Adipocyte (in vitro differentiated cells): ENCODE data around the gene OLFM2.

Experiments
- DNase-seq: peaks from one replicate; pipeline ENCODE4 v3.0.0-alpha.2; 2015; ENCODE audit warnings: low read depth
- H3K27me3 ChIP-seq: replicated peaks from 2 replicates; pipeline ENCODE4 v1.7.0; 2013; ENCODE audit warnings: mild to moderate bottlenecking, low read length, moderate library complexity; ENCODE audit not compliant: control insufficient read depth, insufficient read depth
- H3K36me3 ChIP-seq: 2 replicates; pipeline ENCODE4 v1.7.0; 2013; ENCODE audit warnings: low read length, mild to moderate bottlenecking, moderate library complexity; ENCODE audit not compliant: control insufficient read depth, insufficient read depth, severe bottlenecking
- H3K4me1 ChIP-seq: 2 replicates; pipeline ENCODE4 v1.7.0; 2013; ENCODE audit warnings: mild to moderate bottlenecking, low read length, moderate library complexity; ENCODE audit not compliant: control insufficient read depth, insufficient read depth
- H3K4me3 ChIP-seq: 2 replicates; pipeline ENCODE4 v1.7.0; 2013; ENCODE audit warnings: mild to moderate bottlenecking, low read length, moderate library complexity
- H3K9ac ChIP-seq: 2 replicates; pipeline ENCODE4 v1.7.0; 2013; ENCODE audit warnings: mild to moderate bottlenecking, low read length, moderate library complexity
- H3K9me3 ChIP-seq: 2 replicates; pipeline ENCODE4 v1.7.0; 2013; ENCODE audit warnings: mild to moderate bottlenecking, low read length, moderate library complexity; ENCODE audit not compliant: control insufficient read depth

Gene OLFM2

DNA sequence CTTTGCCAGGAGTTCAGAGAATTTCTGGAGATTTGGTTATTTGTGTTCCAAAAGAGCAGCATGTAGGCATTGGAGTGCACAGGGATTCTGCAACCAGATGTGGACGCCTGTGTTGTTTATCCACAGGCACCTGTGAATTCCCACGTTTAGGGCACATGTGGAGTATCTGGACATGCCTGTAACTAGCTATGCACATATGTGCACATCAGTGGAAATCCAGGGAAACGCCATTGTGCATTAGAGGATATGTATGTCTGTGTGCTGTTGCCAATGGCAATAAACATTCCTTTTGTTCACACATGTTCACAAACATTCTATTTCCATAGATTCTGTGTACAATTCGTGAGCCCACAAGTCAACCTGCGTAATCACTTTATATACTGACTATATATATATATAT lies 34.7 kb downstream of the OLFM2 start:
- Histone ChIP-seq H3K9ac (no peak overlapping the region), H3K4me3 (no peak overlapping the region), H3K36me3 (no peaks in the 10 kb centered on the region), H3K4me1 (no peaks in the 10 kb centered on the region), H3K27me3 (no peaks in the 10 kb centered on the region), H3K9me3 (no peaks in the 10 kb centered on the region)
- no peak for DNase-seq

DNA sequence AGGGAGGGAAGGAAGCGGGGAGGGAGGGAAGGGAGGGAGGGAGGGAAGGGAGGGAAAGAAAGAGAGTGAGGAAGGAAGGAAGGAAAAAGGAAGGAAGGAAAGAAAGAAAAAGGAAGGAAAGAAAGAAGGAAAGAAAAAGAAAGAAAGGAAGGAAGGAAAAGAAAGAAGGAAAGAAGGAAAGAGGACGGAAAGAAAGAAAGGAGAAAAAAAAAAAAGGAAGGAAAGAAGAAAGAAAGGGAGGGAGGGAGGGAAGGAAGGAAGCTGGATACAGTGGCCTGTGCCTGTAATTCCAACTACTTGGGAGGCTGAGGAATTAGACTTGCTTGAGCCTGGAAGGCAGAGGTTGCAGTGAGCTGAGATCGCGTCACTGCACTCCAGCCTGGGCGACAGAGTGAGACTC lies 35.3 kb downstream of the OLFM2 start:
- Histone ChIP-seq H3K27me3 (no peaks in the 10 kb centered on the region), H3K4me3 (no peak overlapping the region), H3K9ac (no peak overlapping the region), H3K36me3 (no peaks in the 10 kb centered on the region), H3K4me1 (no peaks in the 10 kb centered on the region), H3K9me3 (no peaks in the 10 kb centered on the region)
- no peak for DNase-seq

DNA sequence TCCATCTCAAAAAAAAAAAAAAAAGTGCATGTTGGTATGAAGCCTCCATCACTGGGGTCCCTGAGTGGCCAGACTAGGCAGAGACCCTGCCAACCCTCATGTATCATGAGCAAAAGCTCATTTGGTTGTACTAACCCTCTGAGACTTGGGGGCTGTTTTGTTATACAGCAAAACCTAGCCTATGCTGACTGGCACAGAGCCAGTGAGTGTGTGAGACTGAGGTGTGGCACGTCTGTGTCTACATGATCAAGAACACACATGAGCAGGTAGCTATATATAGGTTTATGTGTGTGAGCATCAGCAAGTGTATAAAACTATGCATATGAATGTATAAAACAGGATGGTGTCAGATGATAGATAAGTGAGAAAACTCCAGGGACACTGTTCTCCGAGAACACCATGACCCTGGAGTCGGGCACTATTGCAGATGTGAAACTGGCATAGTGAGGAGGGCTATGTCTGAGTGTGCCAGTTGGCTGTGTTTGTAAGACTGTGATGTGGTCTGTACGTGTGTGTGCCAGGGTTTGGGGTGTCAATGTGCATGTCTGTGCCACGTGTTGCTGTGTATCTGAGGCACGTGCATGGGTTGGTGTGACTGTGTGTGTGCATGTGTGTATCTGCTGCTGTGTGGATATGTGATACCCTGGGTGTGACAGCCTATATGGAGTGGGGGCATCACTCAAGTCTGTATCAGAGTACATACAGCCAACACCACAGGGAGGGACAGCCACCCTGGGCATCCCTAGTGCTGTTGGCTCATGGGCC lies 44.5 kb downstream of the OLFM2 start:
- Histone ChIP-seq H3K4me3 (no peak overlapping the region), H3K4me1 (no peaks in the 10 kb centered on the region), H3K36me3 (no peaks in the 10 kb centered on the region), H3K27me3 (no peaks in the 10 kb centered on the region), H3K9ac (no peak overlapping the region), H3K9me3 (no peaks in the 10 kb centered on the region)
- DNase-seq = no peak

DNA sequence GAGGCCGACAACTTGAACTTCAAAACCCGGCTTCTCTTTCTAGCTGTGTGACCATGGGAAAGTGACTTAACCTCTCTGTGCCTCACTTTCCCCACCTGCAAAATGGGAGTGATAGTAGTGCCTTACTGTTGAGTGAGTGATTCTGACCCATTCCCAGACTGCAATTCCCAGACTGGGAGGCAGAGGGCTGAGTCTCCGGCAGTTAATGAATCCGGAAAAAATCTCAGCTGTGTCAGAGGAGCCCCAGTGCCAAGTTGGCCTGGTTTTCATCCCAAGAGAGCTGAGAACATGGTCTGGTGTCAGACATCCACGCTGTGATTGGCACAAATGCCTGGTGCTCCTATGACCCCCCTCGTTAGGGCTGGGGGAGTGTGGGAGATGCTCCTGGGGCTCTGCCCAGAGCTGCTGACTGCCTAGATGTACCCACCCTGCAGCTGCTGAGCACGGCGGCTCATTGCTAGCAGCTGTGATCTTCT lies 51.2 kb downstream of the OLFM2 start:
- Histone ChIP-seq H3K4me3 (no peak overlapping the region), H3K9me3 (no peaks in the 10 kb centered on the region), H3K4me1 (peaks cover 5% of the 10 kb centered on the region), H3K36me3 (no peaks in the 10 kb centered on the region), H3K9ac (no peak overlapping the region), H3K27me3 (no peaks in the 10 kb centered on the region)
- peak; percentile 47 for DNase-seq

DNA sequence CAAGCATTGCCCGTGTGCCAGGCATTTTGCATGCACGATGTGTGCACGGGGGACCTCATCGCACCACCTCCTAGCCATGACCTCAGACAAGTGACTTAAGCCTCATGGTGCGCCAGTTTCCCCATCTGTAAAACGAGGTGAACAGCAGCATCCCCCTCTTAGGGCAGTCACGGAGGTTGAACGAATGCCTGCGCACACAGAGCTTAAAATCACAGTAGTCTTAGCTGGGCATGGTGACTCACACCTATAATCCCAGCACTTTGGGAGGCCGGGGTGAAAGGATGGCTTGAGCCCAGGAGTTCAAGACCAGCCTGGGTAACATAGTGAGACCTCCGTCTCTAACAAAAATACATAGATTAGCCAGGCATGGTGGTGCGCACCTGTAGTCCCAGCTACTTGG lies 52.6 kb downstream of the OLFM2 start:
- Histone ChIP-seq H3K27me3 (no peaks in the 10 kb centered on the region), H3K9me3 (no peaks in the 10 kb centered on the region), H3K36me3 (no peaks in the 10 kb centered on the region), H3K9ac (no peak overlapping the region), H3K4me3 (no peak overlapping the region), H3K4me1 (peaks cover 5% of the 10 kb centered on the region)
- DNase-seq = no peak

DNA sequence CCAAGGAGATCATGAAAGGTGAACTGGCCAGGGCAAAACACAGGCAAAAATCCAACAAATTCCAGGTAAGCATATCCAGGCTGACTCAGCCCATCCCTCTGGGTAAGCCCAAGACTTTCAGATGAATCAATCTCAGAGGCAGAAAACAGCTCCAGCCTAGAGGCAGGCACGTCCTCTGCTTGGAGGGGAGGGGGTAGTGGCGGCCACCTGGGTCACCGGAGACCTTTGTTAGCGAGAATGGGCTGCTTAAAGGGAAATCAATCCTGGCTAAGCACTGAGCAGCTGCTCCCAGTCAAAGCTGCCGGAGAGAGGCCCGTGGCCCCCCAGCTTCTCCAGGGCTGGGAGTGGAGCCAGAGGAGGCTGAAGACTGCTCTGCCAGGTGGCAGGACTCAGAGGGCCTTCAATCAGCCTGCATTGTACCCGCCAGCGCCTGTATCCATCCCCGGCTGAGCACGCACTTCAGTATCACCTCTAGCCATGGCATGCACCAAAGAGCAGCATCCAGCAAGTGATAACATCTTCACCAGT lies 53.0 kb downstream of the OLFM2 start:
- H3K9ac ChIP-seq = no peak overlapping the region
- DNase-seq = no peak
- no peaks in the 10 kb centered on the region for H3K27me3 ChIP-seq
- H3K36me3 ChIP-seq = no peaks in the 10 kb centered on the region
- no peak overlapping the region for H3K4me3 ChIP-seq
- no peaks in the 10 kb centered on the region for H3K9me3 ChIP-seq
- H3K4me1 ChIP-seq = peaks cover 5% of the 10 kb centered on the region

DNA sequence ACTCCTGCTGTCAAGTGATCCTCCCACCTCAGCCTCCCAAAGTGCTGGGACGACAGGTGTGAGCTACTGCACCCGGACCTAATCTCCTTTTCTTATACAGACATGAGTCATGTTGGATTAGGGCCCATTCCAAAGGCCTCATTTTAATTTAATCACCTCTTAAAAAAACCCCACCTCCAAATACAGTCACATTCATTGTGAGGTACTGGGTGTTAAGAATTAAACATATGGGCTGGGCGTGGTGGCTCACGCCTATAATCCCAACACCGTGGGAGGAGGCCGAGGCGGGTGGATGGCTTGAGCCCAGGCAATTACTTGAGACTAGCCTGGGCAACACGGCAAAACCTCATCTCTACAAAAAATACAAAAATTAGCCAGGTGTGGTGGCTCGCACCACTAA lies 54.6 kb downstream of the OLFM2 start:
- no peaks in the 10 kb centered on the region for H3K27me3 ChIP-seq
- peaks cover 5% of the 10 kb centered on the region for H3K4me1 ChIP-seq
- H3K4me3 ChIP-seq = no peak overlapping the region
- no peak overlapping the region for H3K9ac ChIP-seq
- no peaks in the 10 kb centered on the region for H3K36me3 ChIP-seq
- H3K9me3 ChIP-seq = no peaks in the 10 kb centered on the region
- DNase-seq = no peak

DNA sequence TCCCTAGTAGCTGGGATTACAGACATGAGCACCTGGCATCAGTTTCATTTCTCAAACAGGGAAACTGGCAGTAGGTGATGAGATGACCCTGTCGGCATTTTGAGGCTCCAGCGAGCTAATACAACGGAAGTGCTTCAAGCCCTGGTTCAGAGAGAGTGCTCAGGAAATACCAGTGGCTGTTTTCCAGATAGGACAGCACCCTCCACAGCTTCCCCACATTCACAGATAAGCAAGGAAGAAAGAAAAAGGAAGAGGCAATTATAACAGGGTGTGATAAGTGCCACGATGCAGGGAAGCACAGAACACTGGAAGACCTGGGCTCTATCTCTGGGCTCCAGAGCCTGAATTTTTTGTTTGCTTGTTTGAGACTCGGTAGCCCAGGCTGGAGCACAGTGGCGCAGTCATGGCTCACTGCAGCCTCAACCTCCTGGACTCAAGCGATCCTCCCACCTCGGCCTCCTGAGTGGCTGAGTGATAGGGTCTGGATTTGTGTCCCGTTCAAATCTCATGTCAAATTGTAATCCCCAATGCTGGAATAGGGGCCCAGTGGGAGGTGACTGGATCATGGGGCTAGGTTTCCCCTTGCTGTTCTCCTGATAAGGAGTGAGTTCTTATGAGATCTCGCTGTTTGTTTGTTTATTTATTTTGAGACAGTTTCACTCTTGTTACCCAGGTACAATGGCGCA lies 57.7 kb downstream of the OLFM2 start:
- H3K4me1 ChIP-seq = no peaks in the 10 kb centered on the region
- DNase-seq = no peak
- H3K4me3 ChIP-seq = no peak overlapping the region
- H3K9ac ChIP-seq = no peak overlapping the region
- H3K9me3 ChIP-seq = no peaks in the 10 kb centered on the region
- no peaks in the 10 kb centered on the region for H3K36me3 ChIP-seq
- H3K27me3 ChIP-seq = no peaks in the 10 kb centered on the region

DNA sequence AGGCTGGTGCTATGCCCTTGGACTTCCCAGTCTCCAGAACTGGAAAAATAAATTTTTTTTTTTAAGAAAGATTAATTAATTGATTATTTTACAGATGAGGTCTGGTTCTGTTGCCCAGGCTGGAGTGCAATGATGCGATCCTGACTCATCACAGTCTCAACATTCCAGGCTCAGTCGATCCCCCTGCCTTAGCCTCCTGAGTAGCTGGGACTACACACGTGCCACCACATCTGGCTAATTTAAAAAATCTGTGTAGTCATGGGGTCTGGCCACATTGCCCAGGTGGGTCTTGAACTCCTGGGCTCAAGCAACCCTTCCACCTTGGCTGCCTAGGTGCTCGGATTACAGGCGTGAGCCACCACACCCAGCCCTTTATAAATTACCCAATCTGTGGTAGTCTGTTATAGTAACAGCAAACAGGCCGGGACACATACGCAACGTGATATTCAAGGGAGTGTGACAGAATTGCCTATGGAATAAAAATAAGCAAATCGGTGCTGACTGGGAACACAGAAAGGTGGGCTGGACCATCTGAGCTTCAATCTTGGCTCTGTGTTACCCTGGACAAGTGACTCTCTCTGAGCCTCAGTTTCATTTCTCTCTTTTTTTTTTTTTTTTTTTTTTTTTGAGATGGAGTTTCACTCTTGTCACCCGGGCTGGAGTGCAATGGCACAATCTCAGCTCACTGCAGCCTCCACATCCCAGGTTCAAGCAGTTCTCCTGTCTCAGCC lies 58.4 kb downstream of the OLFM2 start:
- H3K4me1 ChIP-seq = no peaks in the 10 kb centered on the region
- H3K9me3 ChIP-seq = no peaks in the 10 kb centered on the region
- H3K9ac ChIP-seq = no peak overlapping the region

DNA sequence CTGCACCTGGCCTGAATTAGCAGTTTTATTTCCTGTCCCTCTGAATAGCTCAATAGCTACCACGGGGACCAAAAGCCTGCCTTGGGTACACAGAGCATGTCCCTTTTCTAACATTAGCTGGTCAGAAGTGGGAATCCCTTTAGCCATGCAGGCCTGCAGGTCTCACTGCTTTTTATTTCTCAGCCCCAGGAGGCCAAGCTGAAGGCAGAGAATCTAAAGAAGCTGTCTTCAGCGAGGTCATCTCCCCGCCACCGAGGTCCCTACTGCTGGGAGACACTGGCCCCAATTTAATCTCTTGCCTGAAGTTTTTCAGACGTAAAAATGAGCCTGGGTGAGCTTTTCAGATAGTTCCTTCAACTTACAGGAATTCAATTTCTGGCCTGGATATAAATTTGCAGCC lies 60.5 kb downstream of the OLFM2 start:
- no peaks in the 10 kb centered on the region for H3K4me1 ChIP-seq
- no peaks in the 10 kb centered on the region for H3K27me3 ChIP-seq
- H3K9me3 ChIP-seq = no peaks in the 10 kb centered on the region
- H3K4me3 ChIP-seq = no peak overlapping the region
- no peak overlapping the region for H3K9ac ChIP-seq
- no peak for DNase-seq
- peaks cover 2% of the 10 kb centered on the region for H3K36me3 ChIP-seq

More for the DNA sequence above, 58.4 kb downstream of the OLFM2 start:
- Histone ChIP-seq H3K27me3 (no peaks in the 10 kb centered on the region), H3K4me3 (no peak overlapping the region), H3K36me3 (no peaks in the 10 kb centered on the region)
- peak; percentile 7 for DNase-seq

DNA sequence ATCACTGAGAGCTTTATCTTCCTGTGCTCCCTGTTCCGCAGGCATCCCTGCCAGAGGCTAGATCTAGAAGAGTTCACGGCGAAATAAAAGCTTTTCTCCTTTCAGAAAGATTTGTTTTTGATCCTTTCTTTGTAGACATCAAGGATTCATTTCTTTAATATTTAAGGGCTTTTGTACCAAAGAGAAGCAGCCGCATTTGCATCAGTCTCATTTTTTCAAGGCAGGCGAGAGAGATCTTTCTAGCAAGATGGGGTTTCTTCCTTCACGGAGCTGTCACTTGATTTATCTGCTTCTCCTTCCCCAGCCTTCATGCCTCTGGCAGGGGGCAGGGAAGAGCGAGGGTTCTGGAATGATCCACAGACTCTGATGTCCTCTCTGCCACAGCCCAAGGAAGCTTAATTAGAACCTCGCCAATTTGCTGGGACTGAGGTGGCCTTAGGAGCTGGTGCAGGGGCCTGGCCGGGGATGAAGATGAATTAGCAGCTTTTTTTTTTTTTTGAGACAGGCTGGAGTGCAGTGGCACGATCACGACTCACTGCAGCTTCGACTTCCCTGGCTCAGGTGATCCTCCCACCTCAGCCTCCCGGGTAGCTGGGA lies 61.2 kb downstream of the OLFM2 start:
- H3K9me3 ChIP-seq = no peaks in the 10 kb centered on the region
- DNase-seq = no peak
- H3K36me3 ChIP-seq = peaks cover 2% of the 10 kb centered on the region
- H3K9ac ChIP-seq = no peak overlapping the region
- H3K27me3 ChIP-seq = no peaks in the 10 kb centered on the region
- H3K4me3 ChIP-seq = no peak overlapping the region
- no peaks in the 10 kb centered on the region for H3K4me1 ChIP-seq
